Dermis blood vessel endothelial cell (primary cell): ENCODE results near the gene TMEM179. TPM values are rescaled to one million over a fixed set of nuclear protein-coding genes. Genes with fewer than 3 reads are reported as not detected.
"Not testable (repeated sequence)": the region's sequence is repeated elsewhere in the genome, so short reads cannot be mapped to it uniquely, and the experiment has no call there.

Experiments
- DNase-seq: peaks from one replicate; pipeline ENCODE4 v3.0.0; 2010
- total RNA-seq: library from RNA; depleted of rRNA; stranded (reverse); fragments of >200 nt; gene quantifications from 2 replicates; pipeline ENCODE4 v1.2.3, GENCODE V29; 2014

TMEM179 gene
- total RNA-seq, 1 donor from 2014 or later: not detected

DNA sequence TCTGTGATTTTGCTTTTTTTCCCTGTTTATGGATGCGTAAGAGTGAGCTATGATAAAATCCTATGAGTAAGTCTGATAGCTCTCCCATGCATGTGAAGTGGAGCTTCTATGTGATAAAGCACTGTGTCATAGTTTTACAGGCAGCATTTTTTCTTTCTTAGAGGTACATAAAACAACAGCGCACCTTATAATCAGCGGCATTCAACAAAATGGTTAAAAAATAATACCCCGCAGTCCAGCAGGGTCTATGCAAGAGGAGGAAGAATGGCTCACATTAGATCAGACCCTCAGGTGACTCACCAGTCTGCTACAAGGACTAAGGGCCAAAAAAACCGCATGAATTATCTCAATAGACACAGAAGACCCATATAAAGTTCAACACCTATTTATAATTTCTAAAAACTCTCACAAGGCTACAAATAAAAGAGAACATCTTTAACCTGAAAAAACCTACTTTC lies 33.0 kb upstream of the TMEM179 start:
- no peak for DNase-seq

GRCh38 chr14:104636846-104637545 lies 32.4 kb upstream of the TMEM179 start:
- DNase-seq: not testable (repeated sequence)

DNA sequence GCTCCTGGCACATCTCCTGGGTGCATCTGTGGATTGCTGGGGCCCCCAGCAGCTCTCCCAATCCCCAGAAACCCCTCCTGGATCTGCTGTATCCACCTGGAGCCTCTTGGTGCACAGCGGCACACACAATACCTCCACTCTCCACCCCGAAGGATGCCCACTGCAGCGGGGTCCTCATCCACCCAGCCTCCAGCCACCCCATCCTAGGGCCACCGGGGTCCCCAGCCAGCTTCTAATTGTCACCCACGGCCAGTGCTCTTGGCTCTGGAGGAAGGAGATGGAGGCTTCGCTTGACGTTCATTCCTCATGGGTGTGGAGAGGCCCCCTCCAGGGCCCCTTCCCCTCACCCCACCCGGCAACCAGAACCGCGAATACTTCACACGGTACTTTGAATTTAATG lies 31.6 kb upstream of the TMEM179 start:
- no peak for DNase-seq

DNA sequence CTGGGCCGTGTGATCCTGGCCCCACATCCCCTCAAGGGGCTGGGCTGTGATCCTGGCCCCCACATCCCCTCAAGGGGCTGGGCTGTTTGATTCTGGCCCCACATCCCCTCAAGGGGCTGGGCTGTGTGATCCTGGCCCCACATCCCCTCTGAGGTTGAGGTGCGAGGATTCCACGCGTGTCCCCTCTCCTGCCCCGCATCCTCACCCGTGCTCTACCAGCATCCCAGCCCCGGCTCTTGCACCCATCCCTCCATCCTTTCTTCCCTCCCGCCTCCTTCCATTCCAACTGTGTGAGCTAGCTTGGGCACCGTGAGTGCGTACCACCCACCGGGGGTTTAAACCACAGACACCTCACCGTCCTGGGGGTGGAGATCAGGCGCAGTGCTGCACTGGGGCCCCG lies 31.1 kb upstream of the TMEM179 start:
- no peak for DNase-seq

GRCh38 chr14:104634886-104635570 lies 30.5 kb upstream of the TMEM179 start:
- DNase-seq: no peak

GRCh38 chr14:104634138-104634760 lies 29.7 kb upstream of the TMEM179 start:
- DNase-seq: no peak

GRCh38 chr14:104633276-104634137 lies 28.9 kb upstream of the TMEM179 start:
- DNase-seq: no peak

GRCh38 chr14:104632781-104633180 lies 28.2 kb upstream of the TMEM179 start:
- DNase-seq: no peak

GRCh38 chr14:104624939-104625338 lies 20.4 kb upstream of the TMEM179 start:
- DNase-seq: no peak

DNA sequence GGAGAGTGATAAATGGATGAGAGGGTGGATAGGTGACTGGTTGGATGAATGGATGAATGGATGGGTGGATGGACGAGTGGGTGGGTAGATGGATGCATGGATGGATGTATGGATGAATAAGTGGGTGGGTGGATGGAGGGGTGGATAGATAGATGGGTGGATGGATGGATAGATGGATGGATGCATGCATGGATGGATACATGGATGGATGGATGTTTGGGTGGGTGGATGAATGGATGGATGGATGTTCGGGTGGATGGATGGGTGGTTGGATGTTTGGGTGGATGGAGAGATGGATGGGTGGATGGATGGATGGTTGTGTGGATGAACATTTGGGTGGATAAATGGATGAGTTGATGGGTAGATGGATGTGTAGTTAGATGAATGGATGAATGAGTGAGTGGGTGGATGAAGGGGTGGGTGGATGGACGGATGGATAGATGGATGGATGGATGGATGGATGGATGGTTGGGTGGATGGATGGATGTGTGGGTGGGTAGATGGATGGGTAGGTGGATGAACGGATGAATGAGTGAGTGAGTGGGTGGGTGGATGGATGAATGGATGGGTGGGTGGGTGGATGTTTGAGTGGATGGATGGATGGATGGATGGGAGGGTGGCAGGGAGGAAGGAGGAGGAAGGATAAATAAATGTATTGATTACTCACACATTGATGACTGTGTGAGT lies 9.7 kb upstream of the TMEM179 start:
- DNase-seq: no peak

- no peak for DNase-seq
These were observed 7.3 kb upstream of the TMEM179 start for GRCh38 chr14:104611881-104612280.

- DNase-seq: no peak
These were observed 6.3 kb upstream of the TMEM179 start for GRCh38 chr14:104610749-104611310.

GRCh38 chr14:104609666-104610065 lies 5.1 kb upstream of the TMEM179 start:
- DNase-seq: no peak

- no peak for DNase-seq
These were observed 716 bp downstream of the TMEM179 start for GRCh38 chr14:104603711-104604401.

- DNase-seq: no peak
These were observed 1.6 kb downstream of the TMEM179 start for GRCh38 chr14:104602933-104603325.

DNA sequence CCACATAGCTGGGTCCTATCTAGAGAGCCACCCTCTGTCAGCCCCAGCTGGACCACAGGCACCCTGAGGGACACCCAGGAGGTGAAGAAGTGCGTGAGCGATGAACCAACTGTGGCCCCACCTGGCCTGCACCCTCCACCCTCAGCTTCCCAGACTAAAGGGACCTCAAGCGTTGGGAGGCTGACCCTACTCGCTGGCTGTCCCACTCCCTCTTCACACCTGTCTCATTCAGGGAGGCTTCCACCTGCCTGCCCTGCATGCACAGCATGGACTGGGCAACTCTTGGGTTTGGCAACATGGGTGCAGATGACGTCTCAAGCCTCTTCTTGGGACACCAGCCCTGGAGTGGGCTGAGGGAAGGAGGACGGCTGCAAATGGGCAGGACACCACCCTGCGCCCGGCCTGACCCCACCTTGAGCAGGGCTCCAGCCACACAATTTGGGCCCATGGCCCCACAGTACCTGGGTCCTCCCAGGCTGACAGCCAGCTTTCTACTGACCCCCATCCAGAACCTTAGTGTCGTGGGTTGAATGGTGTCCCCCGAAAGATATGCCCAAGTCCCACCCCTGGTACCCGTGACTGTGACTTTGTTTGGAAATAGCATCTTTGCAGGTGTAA lies 2.1 kb downstream of the TMEM179 start:
- no peak for DNase-seq

DNA sequence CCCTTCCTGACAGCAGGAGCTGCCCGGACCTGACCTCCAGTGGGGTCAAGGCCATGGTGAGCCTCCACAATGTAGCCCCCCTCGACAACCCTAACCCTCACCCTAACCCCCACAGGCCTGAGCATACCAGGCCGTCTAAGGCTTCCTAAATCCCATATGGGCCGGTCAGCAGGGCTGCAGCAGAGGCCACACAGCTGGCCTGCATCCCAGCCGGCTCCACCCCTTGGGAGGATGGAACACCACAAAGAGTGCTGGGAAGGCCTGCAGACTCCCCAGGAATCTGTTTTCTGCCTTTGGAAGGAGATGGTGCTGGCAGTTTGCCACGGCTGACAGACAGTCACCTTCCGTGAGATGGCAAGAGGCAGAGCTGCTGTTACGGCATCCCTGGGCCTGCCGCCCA lies 2.8 kb downstream of the TMEM179 start:
- DNase-seq: no peak

- no peak for DNase-seq
These were observed 3.8 kb downstream of the TMEM179 start for GRCh38 chr14:104600805-104601204.

GRCh38 chr14:104600141-104600643 lies 4.4 kb downstream of the TMEM179 start:
- DNase-seq: no peak

GRCh38 chr14:104599446-104599845 lies 5.1 kb downstream of the TMEM179 start:
- no peak for DNase-seq

- DNase-seq: no peak
These were observed 5.7 kb downstream of the TMEM179 start for GRCh38 chr14:104598910-104599273.
